ENCODE data around the gene ATXN10.
"Not testable (repeated sequence)": the region's sequence is repeated elsewhere in the genome, so short reads cannot be mapped to it uniquely, and the experiment has no call there.

Gene ATXN10

GRCh38 chr22:45678961-45679912, 7.6 kb downstream of the ATXN10 start:
- no peak for DNase-seq (ENCODE audit: low read depth, low spot score)

DNA sequence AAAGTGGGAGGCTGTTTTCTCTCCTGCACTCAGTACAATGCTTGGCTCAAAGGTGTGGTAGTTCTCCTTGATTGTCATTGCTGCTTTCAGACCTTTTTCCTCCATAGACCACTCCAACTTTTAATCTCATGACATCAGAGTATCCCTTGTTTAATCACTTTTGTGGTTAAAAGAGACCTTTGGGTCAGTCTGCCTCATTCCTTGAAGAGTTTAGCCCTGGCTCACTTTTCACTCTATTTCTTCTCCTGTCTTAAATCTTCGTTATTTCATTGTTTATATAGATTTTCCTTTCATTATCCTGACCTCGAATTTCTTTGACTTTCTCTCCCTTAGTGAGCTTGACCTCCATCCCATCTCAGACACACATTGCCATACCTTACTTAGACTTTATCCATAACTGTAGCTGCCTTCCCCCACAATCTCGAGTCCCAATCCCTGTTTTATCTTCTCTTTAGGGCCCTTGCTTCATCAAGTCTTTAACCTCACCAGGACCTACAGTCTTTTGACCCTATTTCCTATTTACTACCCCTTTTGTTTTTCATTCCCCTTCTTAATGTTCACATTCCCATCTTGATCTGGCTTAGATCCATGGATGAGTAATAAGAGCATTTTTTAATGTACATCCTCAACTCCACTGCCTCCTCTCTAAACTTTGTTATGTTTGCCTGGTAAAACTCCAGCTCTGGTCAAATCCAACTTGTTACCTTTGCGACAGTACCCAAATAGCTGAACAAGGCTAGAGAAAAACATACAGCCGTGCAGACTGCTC, 9.5 kb downstream of the ATXN10 start:
- no peak for DNase-seq (ENCODE audit: low read depth, low spot score)

DNA sequence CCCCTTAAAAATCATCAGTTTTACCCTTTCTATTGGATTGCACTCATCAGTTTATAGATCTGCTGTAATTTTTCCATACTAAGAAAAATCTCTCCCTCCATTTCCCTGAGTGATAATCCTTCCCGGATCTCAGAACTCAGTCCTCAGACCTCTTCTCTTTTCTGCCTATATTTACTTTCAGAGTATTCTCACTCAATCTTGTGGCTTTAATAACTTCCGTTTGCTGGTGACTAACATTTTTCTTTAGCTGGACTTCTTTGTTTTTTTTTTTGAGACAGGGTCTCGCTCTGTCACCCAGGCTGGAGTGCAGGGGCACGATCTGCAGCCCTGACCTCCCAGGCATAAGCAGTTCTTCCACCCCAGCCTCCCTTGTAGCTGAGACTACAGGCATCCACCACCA, 10.4 kb downstream of the ATXN10 start:
- no peak for DNase-seq (ENCODE audit: low read depth, low spot score)

GRCh38 chr22:45682773-45683172, 11.1 kb downstream of the ATXN10 start:
- DNase-seq (ENCODE audit: low read depth, low spot score): not testable (repeated sequence)

DNA sequence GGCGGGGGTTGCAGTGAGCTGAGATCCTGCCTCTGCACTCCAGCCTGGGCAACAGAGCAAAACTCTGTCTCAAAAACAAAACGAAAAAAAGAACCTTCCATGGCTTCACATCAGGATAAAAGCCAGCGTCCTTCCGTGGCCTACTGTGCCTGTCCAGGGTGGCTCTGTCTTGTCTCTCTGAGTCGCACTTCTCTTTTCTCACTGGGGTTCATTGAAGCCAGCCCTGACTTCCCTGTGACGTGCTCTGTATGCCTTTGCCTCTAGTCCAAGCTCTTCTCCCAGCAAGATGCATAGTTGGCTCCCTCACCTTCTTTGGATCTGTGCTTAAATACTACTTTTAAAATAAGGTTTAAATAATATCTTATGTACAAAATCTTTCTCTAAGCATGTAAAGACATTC, 11.6 kb downstream of the ATXN10 start:
- no peak for DNase-seq (ENCODE audit: low read depth, low spot score)

GRCh38 chr22:45683680-45684079, 12.0 kb downstream of the ATXN10 start:
- DNase-seq (ENCODE audit: low read depth, low spot score): no peak

GRCh38 chr22:45684169-45684568, 12.5 kb downstream of the ATXN10 start:
- no peak for DNase-seq (ENCODE audit: low read depth, low spot score)

DNA sequence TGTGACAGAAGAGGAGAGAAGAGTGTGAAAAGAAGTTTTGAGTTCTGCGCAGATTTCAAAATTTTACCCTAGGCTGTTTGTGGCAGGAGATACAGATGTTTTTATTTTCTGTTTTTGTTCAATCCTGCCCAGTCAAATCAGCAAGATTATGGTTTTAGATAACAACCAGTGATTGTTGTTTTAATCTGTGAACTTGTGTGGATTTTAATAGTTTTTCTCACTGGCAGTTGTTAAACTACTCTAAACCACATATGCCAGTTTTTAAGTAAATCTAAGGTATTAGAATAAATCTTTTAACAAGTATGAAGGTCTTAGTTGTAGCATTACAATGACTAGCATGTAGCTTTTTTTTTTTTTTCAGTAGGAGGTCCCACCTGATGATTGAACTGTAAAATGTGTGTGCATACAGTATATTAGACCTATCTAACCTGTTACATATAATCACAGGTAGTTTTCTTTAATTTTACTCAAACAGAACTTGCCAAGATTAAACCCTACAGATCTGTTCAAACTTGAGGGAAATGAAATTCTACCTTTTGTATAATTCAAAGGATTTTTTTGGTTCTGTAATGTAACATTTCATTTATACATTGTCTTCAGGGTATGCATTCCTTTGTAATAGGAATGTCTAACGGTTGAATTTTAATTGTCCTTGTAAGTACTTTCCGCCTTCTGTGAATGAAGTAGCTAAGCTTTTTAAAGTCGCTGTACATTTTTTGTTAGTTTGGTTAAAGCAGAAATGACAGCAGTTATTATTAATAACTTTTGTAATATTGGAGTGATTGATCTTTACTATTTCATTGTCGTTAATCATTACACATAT, 13.3 kb downstream of the ATXN10 start:
- no peak for DNase-seq (ENCODE audit: low read depth, low spot score)

- no peak for DNase-seq (ENCODE audit: low read depth, low spot score)
Measured at GRCh38 chr22:45686004-45686403, 14.4 kb downstream of the ATXN10 start.

- no peak for DNase-seq (ENCODE audit: low read depth, low spot score)
Measured at GRCh38 chr22:45686836-45687235, 15.2 kb downstream of the ATXN10 start.

DNA sequence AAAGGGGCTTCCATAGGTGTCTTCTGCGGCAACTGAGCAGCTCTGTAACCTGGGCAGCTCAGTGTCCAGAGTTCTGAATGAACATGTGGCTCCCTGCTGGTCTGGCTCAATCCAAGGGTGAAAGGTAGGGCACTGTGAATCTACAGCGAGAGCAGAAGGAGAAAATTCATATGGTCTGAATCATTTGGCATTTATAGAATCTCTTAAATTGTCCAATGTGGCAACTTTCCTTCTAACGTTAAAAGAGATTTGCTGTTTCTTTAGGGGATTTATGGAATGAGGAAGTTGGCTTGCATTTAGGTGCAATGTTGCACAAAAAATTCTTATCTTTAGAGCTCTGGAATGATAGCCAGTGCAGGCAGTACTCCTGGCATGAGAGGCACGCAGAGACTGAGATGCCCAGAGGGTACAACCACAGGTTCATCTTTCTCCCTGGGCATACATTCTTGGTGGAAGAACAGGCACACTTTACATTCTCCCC, 17.0 kb downstream of the ATXN10 start:
- DNase-seq (ENCODE audit: low read depth, low spot score): no peak

GRCh38 chr22:45689211-45689610, 17.6 kb downstream of the ATXN10 start:
- DNase-seq (ENCODE audit: low read depth, low spot score): no peak

DNA sequence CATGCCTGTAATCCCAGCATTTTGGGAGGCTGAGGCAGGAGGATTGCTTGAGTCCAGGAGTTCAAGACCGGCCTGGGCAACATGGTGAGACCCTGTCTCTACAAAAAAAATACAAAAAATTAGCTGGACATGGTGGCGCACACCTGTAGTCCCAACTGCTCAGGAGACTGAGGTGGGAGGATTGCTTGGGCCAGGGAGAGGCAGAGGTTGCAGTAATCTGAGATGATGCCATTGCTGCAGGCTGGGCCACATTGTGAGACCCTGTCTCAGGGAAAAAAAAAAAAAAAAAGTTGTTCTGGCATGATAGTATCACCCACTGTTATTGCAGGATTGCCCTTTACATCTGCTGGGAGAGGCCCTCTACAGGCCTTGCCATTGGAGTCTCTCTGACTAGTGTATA, 18.4 kb downstream of the ATXN10 start:
- no peak for DNase-seq (ENCODE audit: low read depth, low spot score)

DNA sequence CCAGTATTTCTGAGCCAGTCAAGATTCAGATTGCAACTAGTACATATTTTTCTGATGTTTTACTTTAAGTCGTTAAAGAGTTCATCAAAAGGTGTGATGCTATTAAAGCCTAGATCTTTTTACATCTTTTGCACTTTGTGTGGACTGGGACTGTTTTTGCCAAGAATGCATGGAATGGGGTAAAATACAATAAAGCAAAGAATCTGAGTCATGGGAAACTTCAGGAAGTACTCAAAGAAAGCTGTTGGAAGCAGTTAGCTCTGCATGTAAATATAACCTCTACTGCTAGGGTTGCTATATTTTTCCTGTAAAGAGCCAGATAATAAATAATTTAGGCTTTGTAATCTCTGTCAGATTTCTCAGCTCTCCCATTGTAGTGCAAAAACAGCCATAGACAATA, 20.9 kb downstream of the ATXN10 start:
- no peak for DNase-seq (ENCODE audit: low read depth, low spot score)

- no peak for DNase-seq (ENCODE audit: low read depth, low spot score)
Measured at GRCh38 chr22:45693835-45694234, 22.2 kb downstream of the ATXN10 start.

DNA sequence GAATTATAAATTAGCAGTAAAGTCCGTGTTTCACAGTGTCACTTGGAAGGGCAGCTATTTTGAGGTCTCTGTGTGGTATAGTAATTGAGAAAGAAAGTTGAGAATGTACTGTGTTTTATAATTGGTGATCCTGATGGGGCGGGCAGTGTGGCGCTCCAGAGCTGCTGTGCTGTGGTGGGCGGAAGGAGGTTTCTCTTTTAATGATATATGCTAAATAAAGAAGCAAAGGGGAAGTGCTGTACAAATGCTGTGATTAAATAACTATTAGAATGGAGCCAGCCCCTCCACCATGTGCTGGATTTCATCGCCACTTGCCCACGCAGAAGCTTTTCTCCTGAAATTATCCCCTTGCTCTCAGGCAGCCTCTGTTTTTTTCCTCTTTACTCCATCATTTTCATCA, 24.6 kb downstream of the ATXN10 start:
- DNase-seq (ENCODE audit: low read depth, low spot score): no peak

- DNase-seq (ENCODE audit: low read depth, low spot score): no peak
Measured at GRCh38 chr22:45698094-45698493, 26.5 kb downstream of the ATXN10 start.

GRCh38 chr22:45702981-45703380, 31.3 kb downstream of the ATXN10 start:
- DNase-seq (ENCODE audit: low read depth, low spot score): no peak

DNA sequence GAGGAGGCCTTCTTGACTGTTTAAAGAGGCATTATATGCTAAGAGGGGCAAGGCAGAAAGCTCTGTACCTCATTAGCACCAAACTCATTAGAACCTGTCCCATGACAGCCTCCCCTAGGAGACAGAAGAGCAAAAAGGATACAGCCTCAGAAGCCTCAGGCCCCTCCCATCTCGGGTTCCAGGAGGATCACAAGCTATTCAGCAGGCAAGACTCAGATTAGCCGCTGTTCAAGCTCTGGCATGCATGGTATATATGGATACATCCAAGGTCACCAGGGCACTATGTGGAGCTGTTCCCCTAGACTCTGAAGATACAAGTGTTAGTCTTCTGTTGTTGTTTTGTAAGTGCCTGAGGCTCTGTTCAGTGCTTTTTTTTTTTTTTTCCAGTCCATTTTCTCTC, 32.1 kb downstream of the ATXN10 start:
- DNase-seq (ENCODE audit: low read depth, low spot score): no peak

- no peak for DNase-seq (ENCODE audit: low read depth, low spot score)
Measured at GRCh38 chr22:45704648-45705047, 33.0 kb downstream of the ATXN10 start.

DNA sequence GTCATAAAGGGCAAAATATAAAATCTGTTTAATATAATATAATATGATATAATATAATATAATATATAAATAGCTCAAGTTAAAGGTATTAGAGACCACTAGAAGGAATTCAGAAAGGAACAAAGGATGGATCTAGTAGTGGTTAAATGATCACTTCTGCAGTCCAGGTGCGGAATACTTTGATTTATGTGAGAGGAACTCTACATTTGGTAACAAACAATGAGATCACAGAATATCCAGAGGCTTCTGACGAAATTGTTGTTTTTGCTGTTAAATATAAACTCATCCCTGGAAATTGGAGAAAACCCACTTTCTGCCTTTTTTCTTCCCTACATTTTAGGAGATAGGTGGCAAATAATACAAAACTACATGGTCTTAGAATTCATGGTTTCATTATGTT, 36.0 kb downstream of the ATXN10 start:
- DNase-seq (ENCODE audit: low read depth, low spot score): no peak

DNA sequence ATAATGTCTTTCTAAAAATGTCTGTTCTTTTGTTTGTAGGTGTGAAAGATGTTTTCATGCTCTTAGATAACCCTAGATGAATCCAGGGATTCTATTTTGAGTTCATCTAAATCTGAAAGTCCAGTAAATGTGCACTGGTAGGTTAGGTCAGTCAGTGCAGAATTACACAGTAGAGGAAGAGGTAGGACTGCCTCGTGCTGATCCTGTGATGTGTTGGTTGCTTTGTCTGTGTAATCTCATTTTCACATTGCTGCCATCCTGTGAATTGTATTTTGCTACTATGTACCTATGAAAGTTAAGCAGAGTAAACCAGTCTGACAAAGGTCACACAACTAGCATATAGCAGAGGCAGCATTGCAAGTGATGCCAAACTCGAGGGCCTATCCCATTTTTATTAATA, 36.5 kb downstream of the ATXN10 start:
- no peak for DNase-seq (ENCODE audit: low read depth, low spot score)
